ENCODE data around the gene SLC16A5.

The SLC16A5 gene

DNA sequence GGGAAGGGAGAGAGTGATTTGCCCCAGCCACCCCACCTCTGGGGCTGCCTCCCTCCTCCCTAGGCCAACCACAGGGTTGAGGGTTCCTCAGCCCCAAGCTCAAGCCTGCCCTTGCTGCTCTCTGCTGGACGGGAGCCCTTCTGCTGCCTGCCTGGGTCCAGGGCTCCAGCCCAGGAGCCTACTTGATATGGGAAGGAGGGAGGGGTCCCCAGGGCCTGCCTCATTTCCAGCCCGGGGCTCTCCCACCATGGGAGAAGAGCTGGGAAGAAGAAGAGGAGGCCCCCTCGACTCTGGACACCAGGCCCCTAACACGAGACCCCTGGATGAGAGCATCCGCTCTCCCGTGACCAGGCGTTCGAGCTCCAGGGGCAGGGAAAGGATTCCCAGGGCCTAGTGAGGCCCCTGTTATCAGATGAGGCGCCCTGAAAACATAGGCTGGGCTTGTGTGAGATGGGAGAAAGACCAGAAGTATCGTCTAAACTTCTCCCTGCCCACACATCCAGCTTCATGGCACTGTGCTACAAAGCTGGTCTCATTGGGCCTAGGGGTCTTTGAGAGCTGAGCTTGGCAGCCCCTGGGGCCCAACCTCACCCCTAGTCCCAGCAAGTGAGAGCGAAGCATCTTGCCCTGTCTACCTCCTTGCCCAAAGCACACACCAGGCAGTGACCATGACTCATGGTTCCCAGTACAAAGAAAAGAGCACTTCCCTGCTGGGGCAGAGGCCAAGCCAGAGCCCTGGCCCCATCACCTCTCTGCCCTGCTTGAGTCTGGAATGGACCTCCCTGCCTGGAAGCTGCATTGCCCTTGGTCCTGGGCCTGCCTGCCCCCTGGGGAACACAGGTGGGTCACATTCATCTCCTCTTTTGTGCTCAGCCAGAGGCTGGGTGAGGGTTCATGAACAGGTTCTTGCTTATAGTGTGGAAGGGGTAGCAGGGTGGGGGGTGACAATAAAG lies 987 bp downstream of the SLC16A5 start:
- no peak for DNase-seq

DNA sequence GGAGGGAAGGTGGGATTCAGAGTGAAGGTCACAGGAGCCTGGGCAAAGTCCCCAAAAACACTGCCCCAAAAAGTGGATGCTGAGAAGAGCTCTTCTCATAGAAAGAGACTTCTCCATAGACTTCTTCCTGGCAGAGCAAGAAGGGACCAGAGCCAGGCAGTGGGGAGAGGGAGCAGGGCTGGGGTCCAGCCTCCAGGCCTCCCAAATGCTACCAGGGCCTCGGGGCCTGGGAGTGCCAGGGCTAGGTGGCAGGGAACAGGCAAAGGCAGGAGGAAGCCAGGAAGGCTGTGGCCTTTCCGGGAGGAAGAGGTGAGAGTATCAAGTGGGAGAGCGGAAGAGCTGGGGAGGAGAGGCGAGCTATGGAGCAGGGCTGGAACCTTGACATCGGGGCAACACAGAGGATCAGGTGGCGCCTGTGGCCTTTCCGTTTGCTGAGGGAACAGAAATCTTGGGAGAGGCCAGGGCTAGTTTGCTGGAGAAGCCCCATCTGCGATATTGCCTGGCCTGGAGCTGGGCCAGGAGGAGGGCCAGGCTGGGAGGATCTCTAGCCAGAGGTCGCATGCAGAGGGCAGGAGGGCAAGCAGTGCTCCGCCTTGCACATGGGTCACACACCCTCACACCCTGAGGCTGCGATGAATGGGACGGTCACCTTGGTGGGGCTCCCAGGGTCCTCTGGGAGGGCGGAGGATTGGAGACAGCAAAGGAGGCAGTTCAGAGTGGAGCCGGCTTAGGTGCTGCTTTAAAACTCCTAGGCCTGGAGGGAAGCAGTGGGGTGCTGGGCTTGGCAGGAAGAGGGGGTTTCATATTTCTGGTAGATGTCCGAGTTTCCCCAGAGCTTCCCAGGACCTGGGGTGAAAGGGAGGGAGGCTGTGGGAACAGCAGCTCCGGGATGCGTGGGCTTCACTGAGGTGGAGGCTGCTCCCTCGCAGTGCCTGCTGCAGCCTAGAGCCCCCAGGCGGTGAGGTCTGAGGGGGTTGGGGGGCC lies 3.4 kb downstream of the SLC16A5 start:
- no peak for DNase-seq

GRCh38 chr17:75091855-75092327 lies 4.1 kb downstream of the SLC16A5 start:
- DNase-seq, result no peak

DNA sequence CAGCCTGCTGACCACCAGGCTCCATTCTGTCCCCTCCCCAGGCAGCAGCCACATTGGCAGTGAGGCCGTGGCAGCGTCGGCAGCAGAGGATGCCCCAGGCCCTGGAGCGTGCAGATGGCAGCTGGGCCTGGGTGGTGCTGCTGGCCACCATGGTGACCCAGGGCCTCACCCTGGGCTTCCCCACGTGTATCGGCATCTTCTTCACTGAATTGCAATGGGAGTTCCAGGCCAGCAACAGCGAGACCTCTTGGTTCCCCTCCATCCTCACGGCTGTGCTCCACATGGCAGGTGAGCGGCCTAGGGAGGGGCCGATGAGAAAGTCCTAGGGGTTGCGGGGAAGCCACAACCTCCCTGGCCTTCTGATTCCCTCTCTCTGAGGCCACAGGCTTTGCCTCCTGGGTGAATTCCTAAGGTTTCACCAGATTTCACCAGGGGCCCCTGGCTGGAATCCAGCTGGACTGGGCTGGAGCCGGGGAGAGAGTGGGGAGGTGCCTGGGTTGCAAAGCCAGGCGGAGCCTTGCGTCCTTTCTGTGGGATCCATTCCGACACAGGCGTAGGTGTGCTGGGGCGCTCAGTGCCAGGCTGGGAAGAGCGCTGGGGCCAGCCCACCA lies 5.9 kb downstream of the SLC16A5 start:
- no peak for DNase-seq

GRCh38 chr17:75094871-75095399 lies 7.2 kb downstream of the SLC16A5 start:
- DNase-seq, result no peak

GRCh38 chr17:75096082-75096625 lies 8.4 kb downstream of the SLC16A5 start:
- DNase-seq, result no peak

- DNase-seq, result no peak
Observed at GRCh38 chr17:75097865-75098264, 10.1 kb downstream of the SLC16A5 start.

DNA sequence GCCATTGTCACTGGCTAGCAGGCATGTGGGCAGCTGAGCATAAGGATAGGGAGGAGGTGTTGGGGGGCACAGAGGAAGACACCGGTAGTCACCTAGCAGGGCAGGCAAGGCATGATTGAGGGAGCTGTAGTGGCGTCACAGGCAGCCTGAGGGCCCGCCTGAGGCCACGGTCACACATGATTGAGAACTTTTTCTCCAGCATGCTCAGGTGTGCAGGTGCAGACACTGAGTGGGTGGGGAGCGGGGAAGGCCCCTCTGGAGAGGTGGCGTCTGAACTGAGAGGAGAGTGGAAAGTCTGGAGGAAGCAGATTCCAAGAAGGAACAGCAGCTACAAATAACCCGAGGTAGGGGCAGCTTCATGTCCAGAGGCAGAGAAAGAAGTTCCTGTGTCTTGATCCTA lies 11.1 kb downstream of the SLC16A5 start:
- DNase-seq, result no peak

DNA sequence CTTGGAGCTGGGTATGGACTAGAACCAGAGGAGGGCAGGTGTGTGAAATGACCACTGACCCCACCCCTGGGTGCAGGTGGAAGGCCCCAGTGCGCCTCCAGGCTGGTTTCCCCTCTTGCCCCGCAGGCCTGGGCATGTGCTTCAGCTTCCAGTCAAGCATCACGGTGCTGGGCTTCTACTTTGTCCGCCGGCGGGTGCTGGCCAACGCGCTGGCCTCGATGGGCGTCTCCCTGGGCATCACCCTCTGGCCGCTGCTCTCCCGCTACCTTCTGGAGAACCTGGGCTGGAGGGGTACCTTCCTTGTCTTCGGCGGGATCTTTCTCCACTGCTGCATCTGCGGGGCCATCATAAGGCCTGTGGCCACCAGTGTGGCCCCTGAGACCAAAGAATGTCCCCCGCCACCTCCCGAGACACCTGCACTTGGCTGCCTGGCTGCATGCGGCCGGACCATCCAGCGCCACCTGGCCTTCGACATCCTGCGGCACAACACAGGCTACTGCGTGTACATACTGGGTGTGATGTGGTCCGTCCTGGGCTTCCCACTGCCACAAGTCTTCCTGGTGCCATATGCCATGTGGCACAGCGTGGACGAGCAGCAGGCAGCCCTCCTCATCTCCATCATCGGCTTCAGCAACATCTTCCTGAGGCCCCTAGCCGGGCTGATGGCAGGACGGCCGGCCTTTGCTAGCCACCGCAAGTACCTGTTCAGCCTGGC lies 12.3 kb downstream of the SLC16A5 start:
- no peak for DNase-seq

DNA sequence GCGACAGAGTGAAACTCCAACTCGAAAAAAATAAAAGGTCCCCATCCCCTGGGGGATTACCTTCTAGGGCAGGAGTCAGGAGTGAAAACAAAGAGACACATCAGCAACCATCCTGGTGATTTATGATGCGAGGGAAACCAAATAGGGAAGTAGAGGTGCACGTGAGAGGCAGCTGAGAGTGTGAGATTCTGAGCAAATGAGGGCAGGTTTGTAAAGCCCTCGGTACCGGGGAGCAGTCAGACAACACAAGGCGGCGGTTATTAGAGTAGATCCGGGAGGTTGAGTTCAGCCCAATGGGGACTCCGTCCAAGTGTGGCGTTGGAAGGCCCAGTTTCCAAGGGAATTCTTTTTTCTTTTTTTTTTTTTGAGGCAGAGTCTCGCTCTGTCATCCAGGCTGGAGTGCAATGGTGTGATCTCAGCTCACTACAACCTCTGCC lies 14.6 kb downstream of the SLC16A5 start:
- DNase-seq, result no peak

DNA sequence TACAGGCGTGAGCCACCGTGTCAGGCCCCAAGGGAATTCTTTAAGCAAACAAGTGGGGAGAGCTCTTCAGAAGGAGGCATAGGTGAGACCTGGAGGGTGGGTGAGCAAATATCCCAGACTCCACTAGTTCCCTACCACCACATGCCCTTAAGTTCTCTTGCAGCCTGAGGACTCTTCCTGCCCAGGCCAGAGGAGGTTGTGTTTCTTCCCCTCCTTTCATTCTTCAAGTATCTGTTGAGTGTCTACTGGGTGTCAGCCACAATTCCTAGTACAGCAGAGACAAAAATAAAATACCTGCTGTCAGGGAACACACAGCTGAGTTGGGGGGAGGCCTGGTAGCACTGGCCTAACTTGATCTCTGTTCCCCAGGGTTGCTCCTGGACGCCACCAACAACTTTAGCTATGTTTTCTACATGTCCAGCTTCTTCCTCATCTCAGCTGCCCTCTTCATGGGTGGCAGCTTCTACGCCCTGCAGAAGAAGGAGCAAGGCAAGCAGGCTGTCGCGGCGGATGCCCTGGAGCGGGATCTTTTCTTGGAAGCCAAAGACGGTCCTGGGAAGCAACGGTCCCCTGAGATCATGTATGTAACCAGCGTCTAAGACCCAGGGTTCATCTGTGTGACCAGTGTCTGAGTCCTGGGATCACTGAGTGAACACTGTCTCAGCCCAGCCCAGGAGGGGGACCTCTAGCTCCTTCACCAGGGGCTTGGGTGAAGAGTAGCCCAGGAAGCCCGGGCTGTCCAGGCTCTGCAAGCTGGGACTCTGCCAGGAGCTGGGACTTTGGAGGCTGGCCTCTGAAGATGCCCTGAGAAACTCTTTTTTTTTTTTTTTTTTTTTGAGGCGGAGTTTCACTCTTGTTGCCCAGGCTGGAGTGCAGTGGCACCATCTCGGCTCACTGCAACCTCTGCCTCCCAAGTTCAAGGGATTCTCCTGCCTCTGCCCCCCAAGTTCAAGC lies 16.1 kb downstream of the SLC16A5 start:
- no peak for DNase-seq

DNA sequence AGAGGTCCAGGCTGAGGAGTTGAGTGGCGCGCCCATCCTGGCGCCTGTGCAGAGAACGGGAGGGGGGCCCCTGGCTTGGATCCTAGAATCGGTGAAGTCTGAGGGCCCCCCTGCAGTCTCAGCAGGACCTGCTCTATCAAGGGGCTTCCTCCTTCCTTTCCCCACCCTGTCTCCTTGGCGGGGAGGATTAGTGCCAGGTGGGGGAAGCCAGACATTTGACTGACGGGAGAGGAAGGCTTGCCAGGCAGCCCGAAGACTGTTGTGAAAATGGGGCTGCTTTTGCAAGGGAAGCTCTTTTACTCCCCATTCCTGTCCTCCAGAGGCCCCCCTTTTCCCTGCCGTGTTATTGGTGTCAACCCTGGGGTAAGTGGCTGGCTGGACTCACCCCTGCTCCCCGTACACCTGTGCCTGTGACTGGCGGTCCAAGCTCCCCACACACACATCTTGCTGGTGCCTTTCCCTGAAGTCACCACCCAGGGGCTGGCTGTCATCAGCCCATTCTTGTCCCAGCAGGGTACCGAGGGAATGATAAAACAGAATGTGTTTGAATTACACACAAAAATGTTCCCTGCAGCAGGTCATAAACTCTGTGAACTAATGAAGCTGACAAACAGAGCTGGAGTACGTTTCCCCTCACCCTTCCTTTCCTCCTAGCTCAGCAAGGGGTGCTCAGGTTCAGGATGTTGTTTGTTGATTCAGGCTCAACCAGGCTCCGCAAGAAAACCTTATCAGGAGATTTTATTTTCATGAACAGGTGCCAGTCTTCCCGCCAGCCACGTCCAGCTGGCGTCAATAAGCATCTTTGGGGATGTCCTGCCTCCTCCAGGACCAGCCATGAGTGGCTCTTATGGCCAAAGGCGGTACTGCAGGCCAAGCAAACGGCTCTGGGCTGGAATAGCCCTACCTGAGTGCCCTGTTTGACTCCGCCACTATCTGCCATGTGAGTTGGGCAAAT lies 17.6 kb downstream of the SLC16A5 start:
- DNase-seq, result peak; percentile 69

DNA sequence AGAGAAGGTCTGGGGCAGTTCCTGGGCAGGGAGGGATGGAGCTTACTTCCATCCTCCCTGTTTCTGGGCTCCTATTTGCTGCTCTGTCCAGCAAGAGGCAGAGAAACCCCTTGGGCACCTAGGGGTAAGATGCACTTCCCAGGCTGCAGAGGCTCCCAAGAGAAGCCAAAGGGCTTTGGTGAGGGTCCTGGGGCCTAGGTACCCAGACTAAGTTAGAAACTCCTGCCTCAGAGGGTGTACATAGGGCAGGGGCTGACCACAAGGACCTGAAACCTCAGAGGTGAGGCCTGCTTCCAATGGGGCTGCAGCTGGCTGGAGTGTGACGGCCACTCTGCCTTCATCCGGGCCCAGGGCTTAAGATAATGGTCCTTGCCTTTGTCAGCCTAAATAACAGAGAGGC lies 20.4 kb downstream of the SLC16A5 start:
- DNase-seq, result no peak

- DNase-seq, result no peak
Observed at GRCh38 chr17:75109046-75109406, 21.3 kb downstream of the SLC16A5 start.

- peak; percentile 78 for DNase-seq
Observed at GRCh38 chr17:75109407-75110233, 21.9 kb downstream of the SLC16A5 start, which contains the start of gene ARMC7. TSS of gene ARMC7 (plus strand) at chr17:75109969. CDS start at chr17:75110289, 320 bp downstream.

DNA sequence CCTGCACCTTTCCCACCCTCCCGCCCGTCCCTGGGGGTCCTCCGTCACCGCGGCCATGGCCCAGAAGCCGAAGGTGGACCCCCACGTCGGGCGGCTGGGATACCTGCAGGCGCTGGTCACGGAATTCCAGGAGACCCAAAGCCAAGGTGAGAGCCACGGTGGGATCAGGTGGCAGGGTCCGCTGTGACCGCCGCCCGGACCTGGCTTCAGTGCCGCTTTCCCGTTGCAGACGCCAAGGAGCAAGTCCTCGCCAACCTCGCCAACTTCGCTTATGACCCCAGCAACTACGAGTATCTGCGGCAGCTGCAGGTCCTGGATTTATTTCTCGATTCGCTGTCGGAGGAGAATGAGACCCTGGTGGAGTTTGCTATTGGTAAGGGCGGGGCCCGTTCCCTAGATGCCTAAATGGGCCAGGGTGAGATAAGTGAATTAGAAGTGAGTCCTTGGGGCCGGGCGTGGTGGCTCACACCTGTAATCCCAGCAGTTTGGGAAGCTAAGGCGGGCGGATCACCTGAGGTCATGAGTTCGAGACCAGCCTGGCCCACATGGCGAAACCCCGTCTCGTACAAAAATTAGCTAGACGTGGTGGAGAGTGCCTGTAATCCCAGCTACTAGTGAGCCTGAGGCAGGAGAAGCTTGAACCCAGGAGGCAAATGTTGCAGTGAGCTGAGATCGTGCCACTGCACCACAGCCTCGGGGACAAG lies 22.6 kb downstream of the SLC16A5 start:
- no peak for DNase-seq

DNA sequence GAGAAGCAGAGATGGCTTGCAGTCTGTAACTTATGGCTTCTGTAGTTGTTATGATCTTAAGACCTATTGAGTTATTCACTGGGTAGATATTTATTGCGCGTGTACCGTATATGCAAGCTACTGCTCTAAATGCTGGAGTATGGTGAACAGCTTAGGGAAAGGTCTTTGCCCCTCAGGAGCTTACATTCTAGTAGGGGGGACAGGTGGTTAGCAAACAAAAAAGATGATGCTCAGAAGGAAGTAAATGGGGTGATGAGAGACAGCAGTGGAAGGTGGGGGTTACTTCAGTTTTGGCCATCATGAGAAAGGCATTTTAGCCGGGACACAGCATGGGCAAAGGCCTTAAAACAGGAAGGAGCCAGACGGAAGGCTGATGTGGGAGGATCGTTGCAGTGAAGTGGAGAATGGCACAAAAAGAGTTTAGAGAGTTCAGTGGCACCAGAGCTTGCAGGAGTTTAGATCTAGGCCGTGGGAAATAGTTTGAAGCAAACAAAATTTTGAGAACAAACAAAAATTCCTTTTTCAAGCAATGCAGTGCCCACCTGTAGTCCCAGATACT lies 24.1 kb downstream of the SLC16A5 start:
- DNase-seq, result no peak

Measured in NCI-H1105 treated with DMSO at 0.1 percent for 48 hours (cell line).